ENCODE results near the gene BIK. TPM values are rescaled to one million over a fixed set of nuclear protein-coding genes. Genes with fewer than 3 reads are reported as not detected.

BIK gene
- polyA plus RNA-seq, 1 of the 3 experiments (the other 2 are of a cell fraction), result 0.66 TPM

GRCh38 chr22:43136255-43136654 lies 25.7 kb downstream of the BIK start (continued):
- TF ChIP-seq YY1 (IDR thresholded peaks at IDR 0.05; ENCODE audit: low read depth) (no peak), GABPA (IDR thresholded peaks at IDR 0.05; ENCODE audit: low read depth) (no peak), TAF1 (IDR thresholded peaks at IDR 0.05; ENCODE audit: borderline replicate concordance, low read depth, low read length) (no peak), POLR2AphosphoS5 (IDR thresholded peaks at IDR 0.05; ENCODE audit: low read depth, low read length) (no peak)

- TF ChIP-seq SMC3 (IDR thresholded peaks at IDR 0.05; ENCODE audit: low read depth, low read length) (no peak), TAF1 (IDR thresholded peaks at IDR 0.05; ENCODE audit: borderline replicate concordance, low read depth, low read length) (no peak), POLR2AphosphoS5 (IDR thresholded peaks at IDR 0.05; ENCODE audit: low read depth, low read length) (no peak), RAD21 (IDR thresholded peaks at IDR 0.05; ENCODE audit: low read length) (no peak), REST (IDR thresholded peaks at IDR 0.05; ENCODE audit: low read depth, low read length) (no peak), MXI1 (IDR thresholded peaks at IDR 0.05; ENCODE audit: low read depth, low read length) (no peak), EP300 (IDR thresholded peaks at IDR 0.05; ENCODE audit: borderline replicate concordance in 1 of 2, low read depth in 1 of 2, low read length in 1 of 2) (no peak), IRF3 (IDR thresholded peaks at IDR 0.05; ENCODE audit: low read depth, low read length) (no peak), JUND (IDR thresholded peaks at IDR 0.05) (no peak), CTCF (IDR thresholded peaks at IDR 0.05) (no peak), USF2 (IDR thresholded peaks at IDR 0.05; ENCODE audit: borderline replicate concordance, low read depth, low read length) (no peak), RXRA (IDR thresholded peaks at IDR 0.05; ENCODE audit: borderline replicate concordance, low read depth) (no peak), TEAD4 (IDR thresholded peaks at IDR 0.05; ENCODE audit: borderline replicate concordance, insufficient read depth) (no peak), GATA2 (CRISPR knock-in tag; IDR thresholded peaks at IDR 0.05) (no peak), NRF1 (IDR thresholded peaks at IDR 0.05; ENCODE audit: low read depth, low read length) (no peak), ELF1 (IDR thresholded peaks at IDR 0.05) (no peak), NFIC (IDR thresholded peaks at IDR 0.05; ENCODE audit: borderline replicate concordance) (no peak)
- ChIA-PET POLR2A (no interaction called here), CTCF (interaction anchor here (0.6 to 1.9 kb wide), 4 partner anchors 18 to 64 kb away, joined by 3 to 5 read pairs (median 4); partner anchors contain the start of gene BIK)
- no peaks in the 10 kb centered on the region for H3F3A ChIP-seq (replicated peaks; ENCODE audit: insufficient read depth)
- H3K79me2 ChIP-seq (ENCODE audit: insufficient read depth), result peaks cover 3% of the 10 kb centered on the region; the same call in 1 of the 2 replicates
- peaks cover 0 to 8% of the 10 kb centered on the region in 2 experiments for H3K36me3 ChIP-seq (replicated peaks in 1 of 2; ENCODE audit: control insufficient read depth in 1 of 2, insufficient read depth in 2 of 2, low read length in 1 of 2)
- no peak overlapping the region for H3K4me2 ChIP-seq
- WGBS (ENCODE audit: low lambda C conversion rate), result 89% methylated on average over 5 of the region's 10 CpGs
- no peaks in the 10 kb centered on the region for H3K9me2 ChIP-seq
- H3K27ac ChIP-seq (ENCODE audit: low read depth in 2 of 2, low read length in 1 of 2), result no peak overlapping the region
- no peaks in the 10 kb centered on the region for H4K20me1 ChIP-seq (ENCODE audit: insufficient read depth)
- no peaks in the 10 kb centered on the region for H3K9me3 ChIP-seq
- no peak for DNase-seq
- H2AFZ ChIP-seq (ENCODE audit: low read depth), result no peak overlapping the region
- no peak overlapping the region for H3K9ac ChIP-seq
- no peaks in the 10 kb centered on the region for H3K27me3 ChIP-seq (ENCODE audit: insufficient read depth)
- H3K4me3 ChIP-seq (ENCODE audit: low read depth in 2 of 2, low read length in 1 of 2), result no peak overlapping the region
- no peaks in the 10 kb centered on the region; a peak in 1 of 4 replicates for H3K4me1 ChIP-seq (ENCODE audit: control insufficient read depth in 1 of 2, insufficient read depth in 2 of 2, low read depth in 1 of 2, low read length in 1 of 2)
Observed at GRCh38 chr22:43136801-43137200, 26.3 kb downstream of the BIK start.
